PC-9 (cell line): ENCODE results near the gene ZYG11A. TPM values are rescaled to one million over a fixed set of nuclear protein-coding genes. Genes with fewer than 3 reads are reported as not detected.

Experiments
- BruUV-seq: library from RNA; stranded (reverse); fragments of 400-500 nt; replicated peaks from 2 replicates; lab custom pipeline; 2021; lab: Mats Ljungman, UMichigan
- CTCF ChIA-PET: fragments of 300-600 bp; sonication (Branson Sonifier 250); formaldehyde crosslinking; loops from one replicate; lab custom pipeline; 2022; ENCODE audit warnings: antibody characterized with exemption; lab: Charles Lee
- POLR2A ChIA-PET: fragments of 300-600 bp; sonication (Branson Sonifier 250); formaldehyde crosslinking; loops from one replicate; lab custom pipeline; 2022; ENCODE audit warnings: antibody characterized with exemption; ENCODE audit not compliant: unreplicated experiment; lab: Charles Lee
- DNase-seq, 2 experiments: peaks; one replicate each; pipeline versions ENCODE4 v3.0.0 to v3.0.0-alpha.2; 2015 to 2022; ENCODE audit warnings: mixed read lengths in 1 of 2
- H2AFZ ChIP-seq: fragments of 200-600 bp; sonication (generic); 2 replicates; pipeline ENCODE4 v1.8.1; 2017; ENCODE audit warnings: antibody characterized with exemption
- H3F3A ChIP-seq: fragments of 200-600 bp; sonication (generic); 2 replicates; pipeline ENCODE4 v1.8.1; 2017; ENCODE audit warnings: antibody characterized with exemption, mild to moderate bottlenecking, low read depth; ENCODE audit not compliant: insufficient read depth
- H3K27ac ChIP-seq: fragments of 200-600 bp; sonication (generic); 2 replicates; pipeline ENCODE4 v1.6.1; 2016; ENCODE audit warnings: mixed run types
- H3K27me3 ChIP-seq: fragments of 200-600 bp; sonication (generic); 2 replicates; pipeline ENCODE4 v1.6.1; 2016; ENCODE audit warnings: low read depth, mixed run types; ENCODE audit not compliant: insufficient read depth
- H3K36me3 ChIP-seq: fragments of 200-600 bp; sonication (generic); 2 replicates; pipeline ENCODE4 v1.6.1; 2016; ENCODE audit warnings: low read depth, mixed run types
- H3K4me1 ChIP-seq: fragments of 200-600 bp; sonication (generic); replicated peaks from 2 replicates; pipeline ENCODE4 v1.6.1; 2016; ENCODE audit warnings: mixed run types; ENCODE audit not compliant: insufficient read depth
- H3K4me2 ChIP-seq: fragments of 200-600 bp; sonication (generic); 2 replicates; pipeline ENCODE4 v1.6.1; 2017; ENCODE audit warnings: mixed run types
- H3K4me3 ChIP-seq: fragments of 200-600 bp; sonication (generic); 2 replicates; pipeline ENCODE4 v1.6.1; 2016; ENCODE audit warnings: mixed run types
- H3K79me2 ChIP-seq: fragments of 200-600 bp; sonication (generic); 2 replicates; pipeline ENCODE4 v1.6.1; 2017; ENCODE audit warnings: low read depth, mixed run types
- H3K9me2 ChIP-seq: fragments of 200-600 bp; sonication (generic); 2 replicates; pipeline ENCODE4 v1.8.1; 2017; ENCODE audit warnings: mild to moderate bottlenecking; ENCODE audit not compliant: insufficient read depth
- H3K9me3 ChIP-seq: fragments of 200-600 bp; sonication (generic); 2 replicates; pipeline ENCODE4 v1.8.1; 2016; ENCODE audit warnings: low read depth; ENCODE audit not compliant: insufficient read depth
- H4K20me1 ChIP-seq: fragments of 200-600 bp; sonication (generic); 2 replicates; pipeline ENCODE4 v1.8.1; 2017; ENCODE audit not compliant: insufficient read depth
- EZH2 ChIP-seq: fragments of 200-600 bp; sonication (generic); IDR thresholded peaks from 2 replicates; pipeline ENCODE4 v1.8.0; 2017; ENCODE audit warnings: antibody characterized with exemption, low read depth
- intact Hi-C: fragments of 100-400 bp; cut with micrococcal nuclease; formaldehyde crosslinking; loops from one replicate; pipeline ENCODE4 v1.10.0; 2022; ENCODE audit not compliant: unreplicated experiment
- total RNA-seq: library from RNA; stranded (reverse); gene quantifications from 2 replicates; pipeline ENCODE4 v1.2.3, GENCODE V29; 2021
- TF ChIP-seq, protein P1 (sequence below): fragments of 200-600 bp; sonication (generic); conservative IDR thresholded peaks from 2 replicates; pipeline ENCODE4 v1.6.1; 2017; ENCODE audit warnings: mixed run types, antibody characterized with exemption, mild to moderate bottlenecking, moderate library complexity

The ZYG11A gene
- total RNA-seq, 1 experiment from 2014 or later: 11.5 TPM

DNA sequence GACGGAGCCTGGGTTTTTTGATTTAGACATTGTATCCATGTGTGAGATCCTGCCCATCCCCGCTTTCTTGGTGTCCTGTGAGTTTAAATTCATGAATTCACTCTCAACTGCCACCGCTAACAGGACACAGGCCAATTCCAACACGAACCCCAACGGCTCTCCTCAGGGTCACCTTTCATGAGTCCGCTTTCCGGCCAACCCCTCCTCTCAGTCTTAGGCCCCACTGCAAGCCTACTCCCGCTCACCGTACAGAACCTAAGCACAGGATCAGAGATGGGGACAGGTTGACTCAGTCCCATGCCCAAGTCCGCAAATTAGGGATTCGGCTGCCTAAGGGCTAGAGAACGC lies 84.3 kb downstream of the ZYG11A start:
- BruUV-seq: no TSS peak
- Histone ChIP-seq H3K9me3 (no peaks in the 10 kb centered on the region), H3K9me2 (no peaks in the 10 kb centered on the region), H3K36me3 (no peaks in the 10 kb centered on the region), H2AFZ (peak overlapping the region; percentile 94; the same call in 1 of the 2 replicates), H3K27ac (no peak overlapping the region), H3K27me3 (no peaks in the 10 kb centered on the region), H3K79me2 (no peaks in the 10 kb centered on the region), H3K4me2 (peak overlapping the region; percentile 95), H3K4me3 (peak overlapping the region; percentile 97; the same call in 1 of the 2 replicates), H3K4me1 (peaks cover 9% of the 10 kb centered on the region; the same call in 1 of the 2 replicates), H3F3A (no peaks in the 10 kb centered on the region), H4K20me1 (no peaks in the 10 kb centered on the region)
- ChIA-PET POLR2A (interaction anchor here (0.6 to 0.7 kb wide), 2 partner anchors 278 to 844 kb away, joined by 3 to 9 read pairs; no protein-coding TSS in a partner anchor), CTCF (interaction anchor here (0.7 kb wide), 1 partner anchor 248 kb away, joined by 10 read pairs; no protein-coding TSS in a partner anchor)
- no peak for TF ChIP-seq EZH2
- TF ChIP-seq, protein P1, sequence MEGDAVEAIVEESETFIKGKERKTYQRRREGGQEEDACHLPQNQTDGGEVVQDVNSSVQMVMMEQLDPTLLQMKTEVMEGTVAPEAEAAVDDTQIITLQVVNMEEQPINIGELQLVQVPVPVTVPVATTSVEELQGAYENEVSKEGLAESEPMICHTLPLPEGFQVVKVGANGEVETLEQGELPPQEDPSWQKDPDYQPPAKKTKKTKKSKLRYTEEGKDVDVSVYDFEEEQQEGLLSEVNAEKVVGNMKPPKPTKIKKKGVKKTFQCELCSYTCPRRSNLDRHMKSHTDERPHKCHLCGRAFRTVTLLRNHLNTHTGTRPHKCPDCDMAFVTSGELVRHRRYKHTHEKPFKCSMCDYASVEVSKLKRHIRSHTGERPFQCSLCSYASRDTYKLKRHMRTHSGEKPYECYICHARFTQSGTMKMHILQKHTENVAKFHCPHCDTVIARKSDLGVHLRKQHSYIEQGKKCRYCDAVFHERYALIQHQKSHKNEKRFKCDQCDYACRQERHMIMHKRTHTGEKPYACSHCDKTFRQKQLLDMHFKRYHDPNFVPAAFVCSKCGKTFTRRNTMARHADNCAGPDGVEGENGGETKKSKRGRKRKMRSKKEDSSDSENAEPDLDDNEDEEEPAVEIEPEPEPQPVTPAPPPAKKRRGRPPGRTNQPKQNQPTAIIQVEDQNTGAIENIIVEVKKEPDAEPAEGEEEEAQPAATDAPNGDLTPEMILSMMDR: no peak
- no peak for DNase-seq
- intact Hi-C loops: loop anchor here (10.0 kb wide), 1 partner anchor 118 kb away; no protein-coding TSS in a partner anchor

DNA sequence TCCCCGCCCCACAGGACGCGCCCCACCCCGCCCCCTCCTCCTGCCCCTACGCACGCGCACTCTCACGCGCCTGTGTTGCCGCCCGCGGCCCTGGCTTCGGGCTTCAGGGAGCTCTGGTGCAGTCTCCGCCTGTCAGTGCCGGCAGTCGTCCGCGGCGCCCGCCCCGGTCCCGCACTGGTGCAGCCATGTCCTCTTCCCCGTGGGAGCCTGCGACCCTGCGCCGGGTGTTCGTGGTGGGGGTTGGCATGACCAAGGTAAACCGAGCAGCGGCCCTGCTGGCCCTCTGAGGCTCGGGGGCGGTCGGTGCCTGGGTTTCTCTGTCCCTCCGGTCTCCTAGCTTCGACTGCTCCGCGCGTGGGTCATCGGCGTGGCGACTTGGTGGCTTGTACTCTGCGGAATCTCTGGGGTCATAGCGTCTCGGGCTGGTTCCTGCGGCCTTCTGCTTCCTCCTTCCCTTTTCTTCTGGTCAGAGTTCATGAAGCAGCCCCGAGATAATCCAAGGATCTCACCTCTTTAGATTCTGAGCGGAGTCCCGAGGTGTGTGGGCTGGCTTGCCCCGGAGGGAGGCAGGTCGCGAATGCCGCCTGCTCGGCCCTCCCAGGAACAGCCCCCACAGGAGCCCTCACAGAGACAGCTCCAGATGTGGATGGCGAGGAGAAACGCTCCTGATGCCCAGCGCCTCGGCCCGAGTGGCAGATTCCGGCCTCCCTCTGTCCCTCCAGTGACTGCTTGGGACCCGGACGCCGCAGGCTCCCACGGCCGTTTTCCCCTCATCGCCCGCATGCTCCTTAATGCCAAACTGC lies 84.9 kb downstream of the ZYG11A start, which contains the start of gene SCP2:
Gene SCP2, plus strand, starts transcription at position 65 of the 803 bp plus-strand sequence. Its CDS starts 121 bp downstream, at position 186.
- 0 out of 2 replicates have a peak, but pooled peaks cover 9% of the 10 kb centered on the region for H3K4me1 ChIP-seq
- peak within 1 kb of the TSS; percentile 97 for H3K4me3 ChIP-seq
- no peaks in the 10 kb centered on the region for H3K79me2 ChIP-seq
- no peaks in the 10 kb centered on the region for H3F3A ChIP-seq
- no peaks in the 10 kb centered on the region for H3K36me3 ChIP-seq
- TF ChIP-seq, protein P1: no peak
- TF ChIP-seq EZH2: no peak
- H3K4me2 ChIP-seq: peak within 1 kb of the TSS; percentile 95
- no peak within 1 kb of the TSS for H3K27ac ChIP-seq
- H2AFZ ChIP-seq: peak within 1 kb of the TSS; percentile 94
- H4K20me1 ChIP-seq: no peaks in the 10 kb centered on the region
- intact Hi-C loops: loop anchor here (10.0 kb wide), 1 partner anchor 117 kb away; no protein-coding TSS in a partner anchor
- H3K9me3 ChIP-seq: no peaks in the 10 kb centered on the region
- H3K27me3 ChIP-seq: no peaks in the 10 kb centered on the region
- DNase-seq: peak; percentile 45 to 71
- no peaks in the 10 kb centered on the region for H3K9me2 ChIP-seq
- ChIA-PET POLR2A (interaction anchor here (0.6 to 0.7 kb wide), 3 partner anchors 17 to 845 kb away, joined by 3 to 9 read pairs (median 6); no protein-coding TSS in a partner anchor), CTCF (interaction anchor here (0.7 kb wide), 1 partner anchor 248 kb away, joined by 10 read pairs; no protein-coding TSS in a partner anchor)
- TSS peak; percentile 42 for BruUV-seq

DNA sequence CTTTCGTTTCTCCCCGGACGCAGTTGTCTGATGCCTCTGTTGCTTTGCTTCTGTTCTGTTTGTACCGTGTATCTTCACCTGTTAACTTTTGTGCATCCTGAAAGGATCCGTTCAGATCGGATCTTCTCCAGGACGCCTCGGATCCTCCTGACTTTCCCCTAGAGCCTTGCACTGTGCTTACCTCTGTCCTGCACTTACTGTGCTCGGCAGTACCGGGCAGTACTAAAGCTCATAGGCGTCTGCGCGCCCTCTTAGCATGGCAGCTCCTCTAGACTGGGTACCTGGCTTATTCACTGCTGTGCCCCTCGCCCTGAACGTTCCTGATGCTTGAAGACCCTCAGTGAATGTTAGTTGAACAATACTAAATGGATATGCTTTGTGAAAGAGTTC lies 85.5 kb downstream of the ZYG11A start:
- Histone ChIP-seq H3K79me2 (no peaks in the 10 kb centered on the region), H3K4me3 (peak overlapping the region; percentile 97), H3F3A (no peaks in the 10 kb centered on the region), H2AFZ (peak overlapping the region; percentile 94), H3K27ac (no peak overlapping the region), H3K4me1 (0 out of 2 replicates have a peak, but pooled peaks cover 9% of the 10 kb centered on the region), H3K27me3 (no peaks in the 10 kb centered on the region), H3K9me3 (no peaks in the 10 kb centered on the region), H3K4me2 (peak overlapping the region; percentile 95), H3K36me3 (no peaks in the 10 kb centered on the region), H3K9me2 (no peaks in the 10 kb centered on the region), H4K20me1 (no peaks in the 10 kb centered on the region)
- no peak for TF ChIP-seq EZH2
- TF ChIP-seq, protein P1: no peak
- BruUV-seq: no TSS peak
- CTCF ChIA-PET: no interaction called here
- POLR2A ChIA-PET: interaction anchor here (0.7 kb wide), 1 partner anchor 16 kb away, joined by 6 read pairs; no protein-coding TSS in a partner anchor
- DNase-seq: no peak
- intact Hi-C loops: loop anchor here (10.0 kb wide), 1 partner anchor 117 kb away; no protein-coding TSS in a partner anchor
